HepG2 (cell line): Measurements from ENCODE around the gene ZFPM1. TPM values are rescaled to one million over a fixed set of nuclear protein-coding genes. Genes with fewer than 3 reads are reported as not detected.

Experiments used
- ATF4 ChIP-seq, 2 experiments: fragments of 450-650 bp in 1 of 2; sonication (generic) in 1 of 2; formaldehyde crosslinking; IDR thresholded peaks; 2 replicates each; pipeline versions ENCODE4 v1.5.0 to v1.8.0; 2020 to 2022; ENCODE audit warnings: mild to moderate bottlenecking in 1 of 2, missing genetic modification reagents in 1 of 2
- EZH2 ChIP-seq: conservative IDR thresholded peaks from 2 replicates; pipeline ENCODE4 v1.6.1; 2012; ENCODE audit warnings: mild to moderate bottlenecking, low read depth, low read length, moderate library complexity
- GTF3A ChIP-seq: sonication (generic); formaldehyde crosslinking; conservative IDR thresholded peaks from 2 replicates; pipeline ENCODE4 v1.4.0; 2020; ENCODE audit warnings: mild to moderate bottlenecking, missing genetic modification reagents
- MED8 ChIP-seq: sonication (generic); formaldehyde crosslinking; IDR thresholded peaks from 2 replicates; pipeline ENCODE4 v1.8.1; 2023; ENCODE audit warnings: mild to moderate bottlenecking, missing genetic modification reagents; ENCODE audit not compliant: insufficient replicate concordance
- MEF2D ChIP-seq: sonication (generic); formaldehyde crosslinking; IDR thresholded peaks from 2 replicates; pipeline ENCODE4 v1.5.1; 2020; ENCODE audit warnings: mild to moderate bottlenecking, missing genetic modification reagents
- MIER3 ChIP-seq: IDR thresholded peaks from 2 replicates; pipeline ENCODE4 v1.6.1; 2016; ENCODE audit warnings: missing compliant biosample characterization, borderline replicate concordance
- POLR2A ChIP-seq, 2 experiments: IDR thresholded peaks; 2 replicates each; pipeline ENCODE4 v1.6.1; 2011; ENCODE audit warnings: low read depth in 2 of 2, low read length in 2 of 2, mild to moderate bottlenecking in 1 of 2, moderate library complexity in 1 of 2; ENCODE audit not compliant: insufficient read depth in 1 of 2
- RBM39 ChIP-seq: fragments of 200-400 bp; formaldehyde crosslinking; IDR thresholded peaks from one replicate; pipeline ENCODE4 v1.6.1; 2018; ENCODE audit warnings: antibody characterized with exemption, mild to moderate bottlenecking, low read depth, low read length; ENCODE audit not compliant: poor library complexity, severe bottlenecking
- TOE1 ChIP-seq: sonication (generic); formaldehyde crosslinking; IDR thresholded peaks from 2 replicates; pipeline ENCODE4 v1.4.0; 2020; ENCODE audit warnings: mild to moderate bottlenecking, missing genetic modification reagents
- ZBTB21 ChIP-seq: sonication (generic); formaldehyde crosslinking; IDR thresholded peaks from 2 replicates; pipeline ENCODE4 v1.4.0; 2020; ENCODE audit warnings: missing genetic modification reagents
- ZBTB49 ChIP-seq: sonication (generic); formaldehyde crosslinking; IDR thresholded peaks from 2 replicates; pipeline ENCODE4 v1.4.0; 2020; ENCODE audit warnings: missing genetic modification reagents, borderline replicate concordance
- ZHX2 ChIP-seq, 2 experiments: sonication (generic) in 1 of 2; formaldehyde crosslinking in 1 of 2; IDR thresholded peaks; 2 replicates each; pipeline versions ENCODE4 v1.6.1 to v1.9.0; 2014 to 2022; ENCODE audit warnings: antibody characterized with exemption in 1 of 2, borderline replicate concordance in 1 of 2, inconsistent platforms in 1 of 2, low read depth in 1 of 2, missing genetic modification reagents in 1 of 2
- ZNF331 ChIP-seq: sonication (generic); formaldehyde crosslinking; IDR thresholded peaks from 2 replicates; pipeline ENCODE4 v1.4.0; 2020; ENCODE audit warnings: missing genetic modification reagents
- ZNF503 ChIP-seq: sonication (generic); formaldehyde crosslinking; IDR thresholded peaks from 2 replicates; pipeline ENCODE4 v1.4.0; 2020; ENCODE audit warnings: missing genetic modification reagents
- ZNF709 ChIP-seq: sonication (generic); formaldehyde crosslinking; IDR thresholded peaks from 2 replicates; pipeline ENCODE4 v1.5.0; 2020; ENCODE audit warnings: mild to moderate bottlenecking, missing genetic modification reagents
- ZNF878 ChIP-seq: sonication (generic); formaldehyde crosslinking; IDR thresholded peaks from 2 replicates; pipeline ENCODE4 v1.8.1; 2023; ENCODE audit warnings: mild to moderate bottlenecking, missing genetic modification reagents, moderate library complexity
- polyA plus RNA-seq, 8 experiments: library from polyadenylated mRNA; depleted of rRNA in 3 of 8; stranded (reverse) in 7 of 8; unstranded in 1 of 8; fragments of >200 nt; fragmentation: Illumina TruSeq in 4 of 8; extraction: Trizol in 4 of 8; gene quantifications; 2 replicates each; pipeline versions ENCODE4 v1.2.1 to v1.2.3, GENCODE V29; 2011 to 2016; ENCODE audit warnings: low read depth in 4 of 8, missing spikeins in 1 of 8, mixed read lengths in 1 of 8; ENCODE audit not compliant: insufficient read depth in 1 of 8
- total RNA-seq, 5 experiments: library from RNA; depleted of rRNA; stranded (reverse); fragments of >200 nt; fragmentation: Illumina TruSeq; extraction: Trizol; gene quantifications; 2 replicates each; pipeline ENCODE4 v1.2.3, GENCODE V29; 2016; ENCODE audit warnings: low read depth in 1 of 5

ZFPM1 gene
- total and polyA plus RNA-seq, 2 of the 13 experiments (the other 11 are each of a cell fraction or from before 2014, with no cell fraction given), result 1.3 to 3.8 TPM

- peak; percentile 100 for TF ChIP-seq ZNF878 (CRISPR knock-in tag)
- no peak for TF ChIP-seq EZH2
- TF ChIP-seq ZNF709 (CRISPR knock-in tag), result peak; percentile 100
- peak; percentile 99 for TF ChIP-seq RBM39
- peak; percentile 100 for TF ChIP-seq MED8
- TF ChIP-seq ZBTB21 (CRISPR knock-in tag), result peak; percentile 94
- TF ChIP-seq ZNF331 (CRISPR knock-in tag), result peak; percentile 99
- peak; percentile 100 for TF ChIP-seq MEF2D
- peak; percentile 65 to 98; a peak in 2 of 4 replicates for TF ChIP-seq ATF4 (CRISPR knock-in tag; IDR thresholded peaks at IDR 0.05)
- peak; percentile 100 for TF ChIP-seq MIER3
- peak; percentile 100 for TF ChIP-seq TOE1 (CRISPR knock-in tag)
- TF ChIP-seq ZHX2 (IDR thresholded peaks at IDR 0.05; ENCODE audit: low read depth), result peak; percentile 89
- peak; percentile 100 for TF ChIP-seq ZHX2 (CRISPR knock-in tag; IDR thresholded peaks at IDR 0.05; ENCODE audit: borderline replicate concordance)
- TF ChIP-seq ZNF503 (CRISPR knock-in tag), result peak; percentile 100
- TF ChIP-seq POLR2A (IDR thresholded peaks at IDR 0.05; ENCODE audit: insufficient read depth in 1 of 2, low read depth in 2 of 2, low read length in 2 of 2), result peak; percentile 9 to 34; a peak in 2 of 4 replicates
- TF ChIP-seq ZBTB49 (CRISPR knock-in tag), result peak; percentile 99
- TF ChIP-seq GTF3A (CRISPR knock-in tag), result peak; percentile 98
These were observed 35.1 kb downstream of the ZFPM1 start (continued) for GRCh38 chr16:88487920-88488851.
